Stimulated activated CD4-positive, alpha-beta T cell treated with anti-CD3 and anti-CD28 coated beads, TNF-alpha, amount 100 ng/mL, for 1 hour (primary cell): ENCODE results near the gene LARP1B.
A peak's percentile ranks its signal among the peaks of the same experiment; 100 is the strongest.
"Not testable (repeated sequence)": the region's sequence is repeated elsewhere in the genome, so short reads cannot be mapped to it uniquely, and the experiment has no call there.

Source experiments
- DNase-seq, 3 donors: peaks; one replicate each; pipeline ENCODE4 v3.0.0-alpha.2; 2020; ENCODE audit warnings: low read depth in 3 of 3, low spot score in 1 of 3

LARP1B gene

DNA sequence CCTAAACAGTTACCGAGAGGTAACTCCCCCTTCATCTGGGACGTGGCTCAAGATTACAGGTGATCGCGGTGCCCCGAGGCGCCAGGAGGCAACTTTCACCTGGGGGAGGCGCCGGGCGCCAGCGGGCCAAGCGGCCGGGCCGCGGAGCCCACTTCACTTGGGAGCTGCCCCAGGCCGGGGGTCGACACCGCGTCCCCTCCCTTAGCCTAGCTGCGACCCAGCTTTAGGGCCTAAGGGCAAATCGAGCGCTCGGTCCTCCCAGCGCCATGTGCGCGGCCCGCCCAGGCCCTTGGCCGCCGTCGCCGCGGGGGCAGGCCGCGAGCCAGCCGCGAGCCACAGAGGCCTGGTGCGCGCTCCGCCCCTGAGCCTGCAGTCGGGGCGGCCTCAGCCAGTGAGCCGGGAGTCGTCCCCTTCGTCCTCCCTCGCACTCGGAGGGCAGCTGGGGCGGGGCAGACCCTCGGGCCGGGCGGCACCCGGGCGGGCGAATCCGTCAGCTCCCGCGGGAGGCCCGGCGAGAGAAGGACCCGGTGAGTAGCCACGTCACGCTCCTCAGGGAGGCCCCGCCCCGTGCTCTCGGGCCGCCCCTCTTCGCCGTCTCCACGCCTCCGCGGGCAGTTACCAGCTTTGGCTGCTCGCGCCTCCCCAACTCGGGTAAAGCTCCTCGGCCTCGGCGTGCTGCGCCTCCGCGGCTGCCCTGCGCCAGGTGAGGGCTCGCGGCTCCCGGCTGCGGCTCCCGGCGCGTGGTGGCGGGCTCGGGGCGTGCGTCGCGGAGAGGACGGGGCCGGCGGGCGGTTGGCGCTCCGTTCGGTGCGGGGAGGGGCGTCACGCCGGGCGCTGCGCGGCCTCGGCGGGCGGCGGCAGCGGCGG, at the start of gene LARP1B:
TSS of gene LARP1B (plus strand) at position 614 of the 867 bp plus-strand sequence. CDS start 13,640 bp downstream, outside the sequence.
- peak; percentile 72 to 87 (median 80) for DNase-seq

GRCh38 chr4:128025319-128025718, 35.8 kb upstream of the LARP1B start:
- DNase-seq: no peak

DNA sequence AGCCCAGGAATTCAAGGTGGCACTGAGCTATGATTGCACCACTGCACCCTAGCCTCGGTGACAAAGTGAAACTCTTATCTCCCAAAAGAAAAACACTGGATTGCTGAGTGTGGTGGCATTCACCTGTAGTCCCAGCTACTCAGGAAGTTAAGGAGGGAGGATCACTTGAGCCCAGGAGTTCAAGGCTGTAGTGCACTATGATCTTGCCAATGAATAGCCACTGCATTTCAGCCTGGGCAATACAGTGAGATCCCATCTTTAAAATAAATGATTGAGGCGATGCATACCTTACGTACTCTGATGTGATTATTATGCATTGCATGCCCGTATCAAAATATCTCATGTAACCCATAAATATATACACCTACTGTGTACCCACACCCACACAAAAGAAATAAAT, 31.2 kb upstream of the LARP1B start:
- no peak for DNase-seq

GRCh38 chr4:128031756-128032384, 29.2 kb upstream of the LARP1B start:
- no peak for DNase-seq

- no peak for DNase-seq
Observed at GRCh38 chr4:128039568-128039967, 21.5 kb upstream of the LARP1B start.

DNA sequence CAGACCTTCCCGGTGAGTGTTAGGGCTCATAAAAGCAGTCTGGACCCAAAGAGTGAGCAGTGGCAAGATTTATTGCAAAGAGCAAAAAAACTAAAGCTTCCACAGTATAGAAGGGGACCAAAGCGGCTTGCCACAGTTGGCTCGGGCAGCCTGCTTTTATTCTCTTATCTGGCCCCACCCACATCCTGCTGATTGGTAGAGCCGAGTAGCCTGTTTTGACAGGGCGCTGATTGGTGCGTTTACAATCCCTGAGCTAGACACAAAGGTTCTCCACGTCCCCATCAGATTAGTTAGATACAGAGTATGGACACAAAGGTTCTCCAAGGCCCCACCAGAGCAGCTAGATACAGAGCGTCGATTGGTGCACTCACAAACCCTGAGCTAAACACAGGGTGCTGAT, 14.1 kb upstream of the LARP1B start:
- not testable (repeated sequence) for DNase-seq

- not testable (repeated sequence) for DNase-seq
Observed at GRCh38 chr4:128047514-128047913, 13.6 kb upstream of the LARP1B start.

- not testable (repeated sequence) for DNase-seq
Observed at GRCh38 chr4:128051229-128051628, 9.9 kb upstream of the LARP1B start.

DNA sequence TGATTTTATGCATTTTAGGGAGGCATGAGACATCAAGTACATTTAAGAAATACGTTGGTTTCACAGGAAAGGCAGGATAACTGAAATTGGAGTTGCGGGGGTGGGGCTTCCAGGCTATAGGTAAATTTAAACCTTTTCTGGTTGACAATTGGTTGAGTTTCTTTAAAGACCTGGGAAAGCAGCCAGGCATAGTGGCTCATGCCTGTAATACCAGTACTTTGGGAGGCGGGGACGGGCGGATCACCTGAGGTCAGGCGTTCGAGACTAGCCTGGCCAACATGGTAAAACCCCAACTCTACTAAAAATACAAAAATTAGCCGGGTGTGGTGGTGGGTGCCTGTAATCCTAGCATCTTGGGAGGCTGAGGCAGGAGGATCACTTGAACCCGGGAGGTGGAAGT, 6.2 kb upstream of the LARP1B start:
- not testable (repeated sequence) for DNase-seq

DNA sequence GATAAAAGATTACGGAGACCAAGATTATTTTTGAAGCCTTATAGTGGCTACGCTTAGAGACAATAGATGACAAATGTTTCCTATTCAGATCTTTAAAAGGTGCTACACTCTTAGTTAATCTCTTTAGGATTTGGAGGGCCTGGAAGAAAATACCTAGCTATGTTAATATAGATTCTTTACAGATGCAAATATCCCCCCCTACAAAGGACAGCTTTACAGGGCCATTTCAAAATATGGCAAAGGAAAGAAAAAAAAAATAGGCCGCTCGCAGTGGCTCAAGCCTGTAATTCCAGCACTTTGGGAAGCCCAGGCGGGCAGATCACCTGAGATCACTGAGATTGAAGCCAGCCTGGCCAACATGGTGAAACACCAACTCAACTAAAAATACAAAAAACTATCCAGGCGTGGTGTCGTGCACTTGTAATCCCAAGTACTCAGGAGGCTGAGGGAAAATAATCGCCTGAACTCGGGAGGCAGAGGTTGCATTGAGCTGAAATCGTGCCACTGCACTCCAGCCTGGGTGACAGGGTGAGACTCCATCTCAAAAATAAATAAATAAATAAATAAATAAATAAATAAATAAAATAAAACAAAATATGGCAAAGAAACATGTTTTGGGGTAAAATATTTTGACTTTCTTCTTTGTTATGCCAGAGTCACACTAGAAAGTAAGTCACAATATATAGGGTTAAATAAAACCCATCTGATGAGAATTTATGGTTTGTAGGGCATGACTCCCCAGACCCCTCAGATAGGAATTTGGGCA, 5.5 kb upstream of the LARP1B start:
- DNase-seq: not testable (repeated sequence)

DNA sequence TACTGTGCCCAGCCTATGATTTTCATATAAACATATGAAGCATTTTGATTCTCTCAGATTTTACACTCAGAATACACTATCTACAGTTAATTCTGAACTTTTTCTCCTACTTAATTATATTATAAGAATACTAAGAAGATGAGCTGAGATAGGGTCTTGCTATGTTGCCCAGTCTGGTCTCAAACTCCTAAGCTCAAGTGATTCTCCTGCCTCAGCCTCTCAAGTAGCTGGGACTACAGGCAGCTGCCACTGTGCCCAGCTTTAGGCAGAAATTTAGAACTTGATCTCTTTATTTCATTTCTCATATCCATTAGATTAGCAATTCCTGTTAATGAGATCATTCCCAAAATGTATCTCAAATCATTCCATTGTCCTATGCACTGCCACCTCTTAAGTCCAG, 4.7 kb upstream of the LARP1B start:
- DNase-seq: no peak

DNA sequence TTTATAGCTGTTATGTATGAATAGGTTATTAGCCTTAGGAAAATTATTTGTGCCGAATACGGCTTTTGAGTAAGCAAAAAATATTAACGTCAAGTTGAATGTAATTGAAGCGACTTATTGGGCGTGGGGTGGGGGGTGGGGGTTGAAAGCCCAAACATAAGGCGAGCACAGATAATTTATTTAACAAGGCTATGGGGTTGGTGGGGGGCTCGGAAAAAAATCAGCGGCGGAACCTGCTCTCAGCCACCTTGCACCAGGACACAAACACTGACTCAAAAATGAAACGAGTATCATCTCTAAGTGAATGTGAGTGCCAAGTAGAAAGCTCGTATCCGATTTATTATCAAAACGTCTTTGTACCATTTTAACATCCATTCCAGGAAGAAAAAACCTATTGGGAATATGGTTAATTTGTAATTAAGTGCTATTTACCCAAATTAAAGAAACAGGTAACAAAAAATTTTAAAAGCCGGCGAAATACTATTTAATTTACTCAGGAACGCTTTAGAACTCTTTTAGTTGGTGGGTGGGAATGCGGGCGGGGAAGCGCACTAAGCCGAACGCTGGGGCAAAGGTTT, 902 bp upstream of the LARP1B start:
- DNase-seq: no peak

DNA sequence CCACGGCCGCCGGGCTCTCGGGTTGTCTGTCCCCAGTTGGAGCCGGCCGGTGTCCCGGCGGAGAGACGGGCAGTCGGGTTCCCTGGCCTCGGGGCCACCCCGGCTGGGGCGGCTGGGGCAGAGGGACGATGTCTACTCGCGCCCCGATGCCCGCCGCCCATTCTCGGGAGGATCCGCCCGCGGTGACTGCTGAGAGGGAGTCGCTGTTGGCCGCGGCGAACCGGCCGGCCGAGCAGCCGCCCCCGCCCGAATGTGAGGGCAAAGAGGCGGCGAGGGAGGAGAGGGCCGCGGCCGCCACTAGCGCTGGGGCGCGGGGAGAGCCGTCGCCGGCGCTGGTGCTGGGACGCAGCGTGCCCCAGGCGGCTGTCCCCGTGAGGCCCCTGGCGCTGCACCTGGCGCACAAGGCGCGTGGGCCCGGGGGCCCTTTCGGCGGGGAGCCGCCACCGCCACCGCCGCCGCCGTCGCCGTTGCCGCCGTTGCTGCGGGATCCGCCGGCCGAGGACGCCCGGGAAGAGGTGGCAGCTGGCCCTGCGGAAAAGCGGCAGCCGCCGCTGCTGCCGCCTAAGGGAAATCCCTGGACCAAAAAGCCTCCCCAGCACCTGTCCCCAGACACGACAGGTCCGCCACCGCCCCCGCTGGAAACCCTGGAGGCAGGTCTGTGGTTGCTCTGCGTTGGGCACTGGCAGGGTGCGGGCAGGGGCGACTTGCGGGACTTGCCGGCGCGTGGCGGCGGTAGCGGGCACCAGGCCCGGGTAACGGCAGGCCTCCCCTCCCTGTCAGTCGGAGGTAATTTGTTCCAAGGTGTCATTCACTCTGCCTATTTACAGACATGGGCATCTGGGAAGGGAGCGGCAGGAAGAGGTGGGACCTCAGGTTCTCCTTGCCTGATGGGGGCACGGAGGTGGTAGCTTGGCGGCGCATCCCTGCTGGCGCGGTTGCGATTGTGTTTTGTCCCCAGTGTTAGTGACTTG, 739 bp downstream of the LARP1B start:
- DNase-seq: peak; percentile 27 to 42 (median 29)

DNA sequence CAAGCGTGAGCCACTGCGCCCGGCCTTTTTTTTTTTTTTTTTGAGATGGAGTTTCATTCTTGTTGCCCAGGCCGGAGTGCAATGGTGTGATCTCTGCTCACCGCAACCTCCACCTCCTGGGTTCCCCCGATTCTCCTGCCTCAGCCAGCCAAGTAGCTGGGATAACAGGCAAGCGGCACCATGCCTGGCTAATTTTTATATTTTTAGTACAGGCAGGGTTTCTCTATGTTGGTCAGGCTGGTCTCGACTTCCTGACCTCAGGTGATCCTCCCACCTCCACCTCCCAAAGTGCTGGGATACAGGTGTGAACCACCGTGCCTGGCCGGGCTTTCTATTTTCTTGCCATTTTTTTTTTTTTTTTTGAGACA, 5.3 kb downstream of the LARP1B start:
- DNase-seq: not testable (repeated sequence)

DNA sequence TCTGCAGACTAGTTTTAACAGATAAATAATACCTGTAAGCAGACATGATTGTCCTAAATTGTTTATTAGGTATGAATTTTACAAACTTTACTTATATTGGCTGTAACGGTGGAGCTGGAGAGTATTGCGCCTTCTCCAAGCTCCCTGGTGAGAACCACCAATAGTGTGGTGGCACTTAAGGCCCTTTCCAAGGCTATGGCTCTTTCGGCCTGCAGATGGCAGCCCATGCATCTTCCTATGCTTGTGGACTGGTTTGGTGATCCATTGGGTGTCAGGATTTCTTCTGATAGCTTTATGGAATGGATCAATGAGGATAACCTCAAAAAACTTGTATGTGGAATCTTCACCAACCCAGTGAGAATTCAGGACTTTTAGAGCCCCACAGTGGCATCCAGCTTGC, 7.8 kb downstream of the LARP1B start:
- no peak for DNase-seq

DNA sequence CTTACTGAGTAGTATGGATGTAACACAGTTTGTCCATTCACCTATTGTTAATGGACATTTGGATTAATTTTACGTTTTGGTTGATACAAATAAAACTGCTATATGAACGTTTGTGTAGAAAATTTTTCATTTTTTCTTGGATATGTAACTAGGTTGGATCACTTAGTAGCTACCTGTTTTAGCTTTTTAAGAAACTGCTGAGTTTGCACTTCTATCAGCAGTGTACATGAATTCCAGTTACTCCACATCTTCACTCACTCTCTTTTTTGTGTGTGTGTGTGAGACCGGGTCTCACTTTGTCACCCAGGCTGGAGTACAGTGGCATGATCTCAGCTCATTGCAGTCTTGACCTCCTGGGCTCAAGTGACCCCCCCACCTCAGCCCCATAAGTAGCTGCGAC, 15.4 kb downstream of the LARP1B start:
- no peak for DNase-seq

DNA sequence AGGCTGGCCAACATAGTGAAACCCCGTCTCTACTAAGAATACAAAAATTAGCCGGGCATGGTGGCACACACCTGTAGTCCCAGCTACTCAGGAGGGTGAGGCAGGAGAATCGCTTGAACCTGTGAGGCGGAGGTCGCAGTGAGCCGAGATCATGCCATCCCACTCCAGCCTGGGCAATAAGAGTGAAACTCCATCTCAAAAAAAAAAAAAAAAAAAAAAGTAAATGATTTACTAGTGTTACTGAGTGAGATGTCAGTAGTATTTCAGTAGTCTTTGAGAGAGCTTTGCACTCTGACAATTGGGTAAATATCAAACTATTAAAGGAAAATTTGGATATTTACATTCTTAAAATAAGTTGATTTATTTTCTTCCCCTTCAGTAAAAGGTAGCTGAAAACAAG, 34.2 kb downstream of the LARP1B start:
- DNase-seq: not testable (repeated sequence)

- no peak for DNase-seq
Observed at GRCh38 chr4:128107766-128108165, 46.7 kb downstream of the LARP1B start.

- DNase-seq: no peak
Observed at GRCh38 chr4:128123036-128123435, 61.9 kb downstream of the LARP1B start.

GRCh38 chr4:128130621-128131020, 69.5 kb downstream of the LARP1B start:
- no peak for DNase-seq
